HepG2 (cell line): ENCODE data around the gene GATAD2B. TPM values are rescaled to one million over a fixed set of nuclear protein-coding genes. Genes with fewer than 3 reads are reported as not detected.
A peak's percentile ranks its signal among the peaks of the same experiment; 100 is the strongest.

Experiments
- AHR ChIP-seq: IDR thresholded peaks from 2 replicates; pipeline ENCODE4 v1.6.1; 2018; ENCODE audit warnings: missing genetic modification reagents, missing compliant biosample characterization
- ARID2 ChIP-seq: sonication (generic); formaldehyde crosslinking; IDR thresholded peaks from 2 replicates; pipeline ENCODE4 v1.8.1; 2022; ENCODE audit warnings: mild to moderate bottlenecking, missing genetic modification reagents, borderline replicate concordance
- BORCS8-MEF2B ChIP-seq: sonication (generic); formaldehyde crosslinking; IDR thresholded peaks from 2 replicates; pipeline ENCODE4 v1.8.0; 2022; ENCODE audit warnings: mild to moderate bottlenecking, missing genetic modification reagents
- CREM ChIP-seq, 2 experiments: sonication (generic) in 1 of 2; formaldehyde crosslinking in 1 of 2; IDR thresholded peaks; 2 replicates each; pipeline versions ENCODE4 v1.4.0 to v1.6.1; 2016 to 2020; ENCODE audit warnings: antibody characterized with exemption in 1 of 2, mild to moderate bottlenecking in 1 of 2, missing genetic modification reagents in 1 of 2
- DMAP1 ChIP-seq: IDR thresholded peaks from 2 replicates; pipeline ENCODE4 v1.6.1; 2016
- FOSL1 ChIP-seq: sonication (generic); formaldehyde crosslinking; IDR thresholded peaks from 2 replicates; pipeline ENCODE4 v1.9.0; 2021; ENCODE audit warnings: missing genetic modification reagents, borderline replicate concordance
- FOXJ3 ChIP-seq: sonication (generic); formaldehyde crosslinking; IDR thresholded peaks from 2 replicates; pipeline ENCODE4 v1.4.0; 2020; ENCODE audit warnings: missing genetic modification reagents, mild to moderate bottlenecking, borderline replicate concordance
- JUN ChIP-seq: sonication (generic); formaldehyde crosslinking; IDR thresholded peaks from 2 replicates; pipeline ENCODE4 v1.4.0; 2020; ENCODE audit warnings: mild to moderate bottlenecking, missing genetic modification reagents
- KLF16 ChIP-seq, 2 experiments: sonication (generic) in 1 of 2; formaldehyde crosslinking in 1 of 2; IDR thresholded peaks; 2 replicates each; pipeline versions ENCODE4 v1.6.1 to v1.8.0; 2016 to 2023; ENCODE audit warnings: missing genetic modification reagents in 2 of 2, missing compliant biosample characterization in 1 of 2
- MAX ChIP-seq: IDR thresholded peaks from 2 replicates; pipeline ENCODE4 v1.6.1; 2012; ENCODE audit warnings: inconsistent platforms
- NKX3-1 ChIP-seq: sonication (generic); formaldehyde crosslinking; IDR thresholded peaks from 2 replicates; pipeline ENCODE4 v1.5.0; 2020; ENCODE audit warnings: missing genetic modification reagents
- SCMH1 ChIP-seq: sonication (generic); formaldehyde crosslinking; IDR thresholded peaks from 2 replicates; pipeline ENCODE4 v1.9.0; 2021; ENCODE audit warnings: missing genetic modification reagents, mild to moderate bottlenecking, borderline replicate concordance
- SOX13 ChIP-seq, 3 experiments: fragments of 450-650 bp in 1 of 3; sonication (generic) in 1 of 3; formaldehyde crosslinking in 1 of 3; IDR thresholded peaks in 2 of 3; conservative IDR thresholded peaks in 1 of 3; 2 replicates each; pipeline versions ENCODE4 v1.5.0 to v1.6.1; 2016 to 2020; ENCODE audit warnings: antibody characterized with exemption in 1 of 3, mild to moderate bottlenecking in 1 of 3, missing compliant biosample characterization in 1 of 3, missing genetic modification reagents in 1 of 3, moderate library complexity in 1 of 3
- SRSF1 ChIP-seq: fragments of 200-400 bp; formaldehyde crosslinking; optimal IDR thresholded peaks from 2 replicates; pipeline ENCODE3; 2017; ENCODE audit warnings: mild to moderate bottlenecking, low read depth, low read length, moderate library complexity
- ZBTB4 ChIP-seq: sonication (generic); formaldehyde crosslinking; IDR thresholded peaks from 2 replicates; pipeline ENCODE4 v1.4.0; 2020; ENCODE audit warnings: missing genetic modification reagents, mild to moderate bottlenecking, borderline replicate concordance
- ZBTB8A ChIP-seq: sonication (generic); formaldehyde crosslinking; IDR thresholded peaks from 2 replicates; pipeline ENCODE4 v1.4.0; 2020; ENCODE audit warnings: mild to moderate bottlenecking, low read depth, missing genetic modification reagents, borderline replicate concordance
- ZNF232 ChIP-seq: sonication (generic); formaldehyde crosslinking; IDR thresholded peaks from 2 replicates; pipeline ENCODE4 v1.4.0; 2020; ENCODE audit warnings: missing genetic modification reagents, borderline replicate concordance
- ZNF276 ChIP-seq: sonication (generic); formaldehyde crosslinking; IDR thresholded peaks from 2 replicates; pipeline ENCODE4 v1.4.0; 2020; ENCODE audit warnings: mild to moderate bottlenecking, low read depth, missing genetic modification reagents
- ZNF34 ChIP-seq: sonication (generic); formaldehyde crosslinking; IDR thresholded peaks from 2 replicates; pipeline ENCODE4 v1.4.0; 2020; ENCODE audit warnings: mild to moderate bottlenecking, missing genetic modification reagents, borderline replicate concordance
- ZNF777 ChIP-seq: sonication (generic); formaldehyde crosslinking; IDR thresholded peaks from 2 replicates; pipeline ENCODE4 v1.4.0; 2020; ENCODE audit warnings: missing genetic modification reagents
- ZNF841 ChIP-seq: sonication (generic); formaldehyde crosslinking; IDR thresholded peaks from 2 replicates; pipeline ENCODE4 v1.8.1; 2023; ENCODE audit warnings: missing genetic modification reagents, borderline replicate concordance
- polyA plus RNA-seq, 8 experiments: library from polyadenylated mRNA; depleted of rRNA in 3 of 8; stranded (reverse) in 7 of 8; unstranded in 1 of 8; fragments of >200 nt; fragmentation: Illumina TruSeq in 4 of 8; extraction: Trizol in 4 of 8; gene quantifications; 2 replicates each; pipeline versions ENCODE4 v1.2.1 to v1.2.3, GENCODE V29; 2011 to 2016; ENCODE audit warnings: low read depth in 4 of 8, missing spikeins in 1 of 8, mixed read lengths in 1 of 8; ENCODE audit not compliant: insufficient read depth in 1 of 8
- total RNA-seq, 5 experiments: library from RNA; depleted of rRNA; stranded (reverse); fragments of >200 nt; fragmentation: Illumina TruSeq; extraction: Trizol; gene quantifications; 2 replicates each; pipeline ENCODE4 v1.2.3, GENCODE V29; 2016; ENCODE audit warnings: low read depth in 1 of 5

Gene GATAD2B
- total and polyA plus RNA-seq, 2 of the 13 experiments (the other 11 are each of a cell fraction or from before 2014, with no cell fraction given): 3.2 to 5.2 TPM

- TF ChIP-seq ZNF777 (no peak), JUN (CRISPR knock-in tag) (no peak), BORCS8-MEF2B (CRISPR knock-in tag) (no peak), ZNF841 (CRISPR knock-in tag) (no peak), SOX13 (IDR thresholded peaks at IDR 0.05) (no peak), SOX13 (CRISPR knock-in tag; conservative IDR thresholded peaks at IDR 0.05 in 1 of 2, IDR thresholded peaks at IDR 0.05 in 1 of 2) (no peak), FOSL1 (CRISPR knock-in tag) (no peak), ARID2 (CRISPR knock-in tag) (no peak), MAX (peak; percentile 52; the same call in 1 of the 2 replicates), ZNF276 (CRISPR knock-in tag) (no peak), ZNF34 (CRISPR knock-in tag) (no peak), DMAP1 (0 out of 2 replicates have a peak, but pooled peaks have one; percentile 2), NKX3-1 (no peak), ZNF232 (CRISPR knock-in tag) (no peak), ZBTB4 (CRISPR knock-in tag) (no peak), FOXJ3 (CRISPR knock-in tag) (no peak), CREM (IDR thresholded peaks at IDR 0.05) (no peak), CREM (CRISPR knock-in tag; IDR thresholded peaks at IDR 0.05) (no peak), ZBTB8A (CRISPR knock-in tag) (no peak), AHR (CRISPR knock-in tag) (peak; percentile 27; the same call in 1 of the 2 replicates), SRSF1 (no peak), KLF16 (CRISPR knock-in tag; IDR thresholded peaks at IDR 0.05) (no peak), SCMH1 (no peak)
Measured at GRCh38 chr1:153922076-153922971, 448 bp downstream of the GATAD2B start (continued).
